HCT116 (cell line): ENCODE results near the gene CRTC3. TPM values are rescaled to one million over a fixed set of nuclear protein-coding genes. Genes with fewer than 3 reads are reported as not detected.

Experiments used
- ATAC-seq: fragments of 200-7000 bp; cut with Tn5 transposase; 2 replicates; pipeline ENCODE4 v1.9.1; 2020; ENCODE audit warnings: mild to moderate bottlenecking, moderate library complexity
- BruUV-seq: library from RNA; stranded (reverse); fragments of 400-500 nt; replicated peaks from 2 replicates; lab custom pipeline; 2021; lab: Mats Ljungman, UMichigan
- CTCF ChIA-PET: fragments of 300-600 bp; sonication (Branson Sonifier 250); formaldehyde crosslinking; loops from one replicate; lab custom pipeline; 2021; ENCODE audit warnings: antibody characterized with exemption; lab: Charles Lee
- POLR2A ChIA-PET: fragments of 300-600, 350-600 bp; sonication (Branson Sonifier 250); formaldehyde crosslinking; loops from one replicate; lab custom pipeline; 2021; ENCODE audit warnings: antibody characterized with exemption; lab: Charles Lee
- RAD21 ChIA-PET, 2 experiments: fragments of 300-600 bp; sonication (Branson Sonifier 250); formaldehyde crosslinking; loops; one replicate each; lab custom pipeline; 2023; ENCODE audit warnings: low total read pairs in 2 of 2; ENCODE audit not compliant: uncharacterized antibody in 2 of 2, unreplicated experiment in 2 of 2, low non-redundant PET in 1 of 2; lab: Charles Lee
- DNase-seq: peaks from one replicate; pipeline ENCODE4 v3.0.0-alpha.2; 2010; ENCODE audit warnings: low read depth, low spot score
- H2AFZ ChIP-seq: fragments of 200-600 bp; shearing (Covaris generic), sonication (generic); 2 replicates; pipeline ENCODE4 v1.6.1; 2017; ENCODE audit warnings: low read depth, mixed run types, mixed read lengths, antibody characterized with exemption, low read length; ENCODE audit not compliant: poor library complexity, severe bottlenecking
- H3K27ac ChIP-seq: 2 replicates; pipeline ENCODE4 v1.5.1; 2012; ENCODE audit warnings: low read depth, low read length
- H3K27me3 ChIP-seq: fragments of 200-600 bp; sonication (generic); 2 replicates; pipeline ENCODE4 v1.6.1; 2016; ENCODE audit warnings: mixed run types, low read length, mixed read lengths; ENCODE audit not compliant: insufficient read depth
- H3K36me3 ChIP-seq, 2 experiments: fragments of 200-500 bp in 1 of 2; fragments of 200-600 bp in 1 of 2; sonication (Bioruptor generic) in 1 of 2; sonication (generic) in 1 of 2; 2 replicates each; pipeline versions ENCODE4 v1.5.1 to v1.6.1; 2014 to 2016; ENCODE audit warnings: low read length in 2 of 2, inconsistent platforms in 1 of 2, mixed read lengths in 1 of 2, mixed run types in 1 of 2; ENCODE audit not compliant: insufficient read depth in 2 of 2, control insufficient read depth in 1 of 2
- H3K4me1 ChIP-seq, 2 experiments: fragments of 200-600 bp in 1 of 2; sonication (generic) in 1 of 2; 2 replicates each; pipeline versions ENCODE4 v1.5.1 to v1.6.1; 2012 to 2017; ENCODE audit warnings: low read length in 2 of 2, inconsistent platforms in 1 of 2, mild to moderate bottlenecking in 1 of 2, mixed read lengths in 1 of 2, mixed run types in 1 of 2, moderate library complexity in 1 of 2; ENCODE audit not compliant: insufficient read depth in 2 of 2, control insufficient read depth in 1 of 2
- H3K4me2 ChIP-seq: fragments of 200-600 bp; sonication (generic); 2 replicates; pipeline ENCODE4 v1.6.1; 2017; ENCODE audit warnings: mixed run types, low read length, mixed read lengths
- H3K4me3 ChIP-seq, 2 experiments: fragments of 200-600 bp in 1 of 2; sonication (generic) in 1 of 2; replicated peaks in 1 of 2; 2 replicates each; pipeline ENCODE4 v1.5.1; 2011 to 2016; ENCODE audit warnings: low read length in 2 of 2, control low read depth in 1 of 2, low read depth in 1 of 2, mild to moderate bottlenecking in 1 of 2, mixed read lengths in 1 of 2, mixed run types in 1 of 2
- H3K79me2 ChIP-seq: fragments of 200-600 bp; sonication (generic); 2 replicates; pipeline ENCODE4 v1.6.1; 2017; ENCODE audit warnings: mild to moderate bottlenecking, mixed run types, low read length, moderate library complexity, mixed read lengths; ENCODE audit not compliant: insufficient read depth
- H3K9ac ChIP-seq: fragments of 200-600 bp; sonication (generic); 2 replicates; pipeline ENCODE4 v1.6.1; 2016; ENCODE audit warnings: low read length, mixed read lengths
- H3K9me2 ChIP-seq: fragments of 200-600 bp; sonication (generic), shearing (Covaris generic); 2 replicates; pipeline ENCODE4 v1.6.1; 2017; ENCODE audit warnings: mixed run types, mild to moderate bottlenecking, moderate library complexity; ENCODE audit not compliant: insufficient read depth
- H3K9me3 ChIP-seq, 2 experiments: fragments of 200-500 bp in 1 of 2; fragments of 200-600 bp in 1 of 2; sonication (Bioruptor generic) in 1 of 2; sonication (generic) in 1 of 2; 2 replicates each; pipeline ENCODE4 v1.6.1; 2014 to 2017; ENCODE audit warnings: low read length in 2 of 2, mixed read lengths in 2 of 2, inconsistent platforms in 1 of 2, low read depth in 1 of 2, mild to moderate bottlenecking in 1 of 2, mixed run types in 1 of 2, moderate library complexity in 1 of 2; ENCODE audit not compliant: control insufficient read depth in 1 of 2, insufficient read depth in 1 of 2
- H4K20me1 ChIP-seq: fragments of 200-600 bp; sonication (generic), shearing (Covaris generic); 2 replicates; pipeline ENCODE4 v1.6.1; 2017; ENCODE audit warnings: mixed run types, mild to moderate bottlenecking, moderate library complexity; ENCODE audit not compliant: insufficient read depth
- ELF1 ChIP-seq: IDR thresholded peaks from 2 replicates; pipeline ENCODE4 v1.6.1; 2012; ENCODE audit warnings: low read depth, borderline replicate concordance
- EZH2phosphoT487 ChIP-seq: fragments of 200-600 bp; IDR thresholded peaks from 2 replicates; pipeline ENCODE4 v1.6.1; 2018; ENCODE audit warnings: antibody characterized with exemption, borderline replicate concordance
- JUND ChIP-seq: IDR thresholded peaks from 2 replicates; pipeline ENCODE4 v1.6.1; 2012
- POLR2AphosphoS5 ChIP-seq: IDR thresholded peaks from 2 replicates; pipeline ENCODE4 v1.6.1; 2011; ENCODE audit warnings: mild to moderate bottlenecking, low read depth, low read length, moderate library complexity
- RAD21 ChIP-seq: IDR thresholded peaks from 2 replicates; pipeline ENCODE4 v1.6.1; 2012; ENCODE audit warnings: low read depth, mild to moderate bottlenecking
- ZNF274 ChIP-seq: fragments of 200-500 bp; sonication (Bioruptor generic); IDR thresholded peaks from 2 replicates; pipeline ENCODE4 v1.6.1; 2014; ENCODE audit warnings: mild to moderate bottlenecking, low read depth, low read length, inconsistent platforms
- intact Hi-C: fragments of 100-400 bp; cut with micrococcal nuclease; formaldehyde crosslinking; loops from 2 replicates; pipeline ENCODE4 v1.10.0; 2022
- total RNA-seq: library from RNA; stranded (reverse); gene quantifications from one replicate; pipeline ENCODE4 v1.2.1, GENCODE V29; 2021; ENCODE audit not compliant: unreplicated experiment
- TF ChIP-seq, protein P1 (sequence below): IDR thresholded peaks from 2 replicates; pipeline ENCODE4 v1.6.1; 2012
- TF ChIP-seq, protein P2 (sequence below): IDR thresholded peaks from 2 replicates; pipeline ENCODE4 v1.6.1; 2011; ENCODE audit warnings: mild to moderate bottlenecking, low read length, moderate library complexity; ENCODE audit not compliant: insufficient replicate concordance; ENCODE audit errors: extremely low read depth
- TF ChIP-seq, protein P3 (sequence below): IDR thresholded peaks from 2 replicates; pipeline ENCODE4 v1.6.1; 2012
- TF ChIP-seq, protein P4 (sequence below): IDR thresholded peaks from 2 replicates; pipeline ENCODE4 v1.6.1; 2012; ENCODE audit warnings: low read depth

The CRTC3 gene
- total RNA-seq, 1 experiment from 2014 or later: 20.7 TPM

DNA sequence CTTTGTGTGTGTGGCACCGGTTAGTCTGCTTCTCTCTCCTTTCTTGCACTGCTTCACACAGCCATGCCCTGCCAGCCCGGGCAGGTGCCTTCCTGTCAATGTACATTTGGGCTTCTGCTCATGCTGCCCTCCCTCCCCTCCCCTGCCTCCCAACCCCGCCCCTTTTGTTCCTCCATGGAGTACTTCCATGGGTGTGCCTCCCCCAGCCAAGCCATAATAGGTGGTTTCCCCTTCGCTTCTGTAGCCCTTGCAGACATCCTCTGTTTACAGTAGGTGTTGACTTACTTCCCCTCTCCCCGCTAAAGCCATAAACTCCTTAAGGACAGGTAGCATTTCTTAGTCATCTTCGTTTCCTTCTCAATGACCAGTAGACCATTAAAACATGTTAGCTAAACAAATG lies 31.8 kb upstream of the CRTC3 start:
- DNase-seq (no peak), ATAC-seq (no peak)
- intact Hi-C loops: no loop called here
- CTCF ChIA-PET: no interaction called here
- no peaks in the 10 kb centered on the region for H3K79me2 ChIP-seq
- no peaks in the 10 kb centered on the region for H3K9me3 ChIP-seq
- TF ChIP-seq RAD21 (no peak), POLR2AphosphoS5 (no peak), ELF1 (no peak), ZNF274 (no peak), EZH2phosphoT487 (no peak), JUND (no peak)
- TF ChIP-seq, protein P1, sequence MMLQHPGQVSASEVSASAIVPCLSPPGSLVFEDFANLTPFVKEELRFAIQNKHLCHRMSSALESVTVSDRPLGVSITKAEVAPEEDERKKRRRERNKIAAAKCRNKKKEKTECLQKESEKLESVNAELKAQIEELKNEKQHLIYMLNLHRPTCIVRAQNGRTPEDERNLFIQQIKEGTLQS: no peak
- TF ChIP-seq, protein P2, sequence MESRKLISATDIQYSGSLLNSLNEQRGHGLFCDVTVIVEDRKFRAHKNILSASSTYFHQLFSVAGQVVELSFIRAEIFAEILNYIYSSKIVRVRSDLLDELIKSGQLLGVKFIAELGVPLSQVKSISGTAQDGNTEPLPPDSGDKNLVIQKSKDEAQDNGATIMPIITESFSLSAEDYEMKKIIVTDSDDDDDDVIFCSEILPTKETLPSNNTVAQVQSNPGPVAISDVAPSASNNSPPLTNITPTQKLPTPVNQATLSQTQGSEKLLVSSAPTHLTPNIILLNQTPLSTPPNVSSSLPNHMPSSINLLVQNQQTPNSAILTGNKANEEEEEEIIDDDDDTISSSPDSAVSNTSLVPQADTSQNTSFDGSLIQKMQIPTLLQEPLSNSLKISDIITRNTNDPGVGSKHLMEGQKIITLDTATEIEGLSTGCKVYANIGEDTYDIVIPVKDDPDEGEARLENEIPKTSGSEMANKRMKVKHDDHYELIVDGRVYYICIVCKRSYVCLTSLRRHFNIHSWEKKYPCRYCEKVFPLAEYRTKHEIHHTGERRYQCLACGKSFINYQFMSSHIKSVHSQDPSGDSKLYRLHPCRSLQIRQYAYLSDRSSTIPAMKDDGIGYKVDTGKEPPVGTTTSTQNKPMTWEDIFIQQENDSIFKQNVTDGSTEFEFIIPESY: no peak
- TF ChIP-seq, protein P3, sequence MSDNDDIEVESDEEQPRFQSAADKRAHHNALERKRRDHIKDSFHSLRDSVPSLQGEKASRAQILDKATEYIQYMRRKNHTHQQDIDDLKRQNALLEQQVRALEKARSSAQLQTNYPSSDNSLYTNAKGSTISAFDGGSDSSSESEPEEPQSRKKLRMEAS: no peak
- TF ChIP-seq, protein P4, sequence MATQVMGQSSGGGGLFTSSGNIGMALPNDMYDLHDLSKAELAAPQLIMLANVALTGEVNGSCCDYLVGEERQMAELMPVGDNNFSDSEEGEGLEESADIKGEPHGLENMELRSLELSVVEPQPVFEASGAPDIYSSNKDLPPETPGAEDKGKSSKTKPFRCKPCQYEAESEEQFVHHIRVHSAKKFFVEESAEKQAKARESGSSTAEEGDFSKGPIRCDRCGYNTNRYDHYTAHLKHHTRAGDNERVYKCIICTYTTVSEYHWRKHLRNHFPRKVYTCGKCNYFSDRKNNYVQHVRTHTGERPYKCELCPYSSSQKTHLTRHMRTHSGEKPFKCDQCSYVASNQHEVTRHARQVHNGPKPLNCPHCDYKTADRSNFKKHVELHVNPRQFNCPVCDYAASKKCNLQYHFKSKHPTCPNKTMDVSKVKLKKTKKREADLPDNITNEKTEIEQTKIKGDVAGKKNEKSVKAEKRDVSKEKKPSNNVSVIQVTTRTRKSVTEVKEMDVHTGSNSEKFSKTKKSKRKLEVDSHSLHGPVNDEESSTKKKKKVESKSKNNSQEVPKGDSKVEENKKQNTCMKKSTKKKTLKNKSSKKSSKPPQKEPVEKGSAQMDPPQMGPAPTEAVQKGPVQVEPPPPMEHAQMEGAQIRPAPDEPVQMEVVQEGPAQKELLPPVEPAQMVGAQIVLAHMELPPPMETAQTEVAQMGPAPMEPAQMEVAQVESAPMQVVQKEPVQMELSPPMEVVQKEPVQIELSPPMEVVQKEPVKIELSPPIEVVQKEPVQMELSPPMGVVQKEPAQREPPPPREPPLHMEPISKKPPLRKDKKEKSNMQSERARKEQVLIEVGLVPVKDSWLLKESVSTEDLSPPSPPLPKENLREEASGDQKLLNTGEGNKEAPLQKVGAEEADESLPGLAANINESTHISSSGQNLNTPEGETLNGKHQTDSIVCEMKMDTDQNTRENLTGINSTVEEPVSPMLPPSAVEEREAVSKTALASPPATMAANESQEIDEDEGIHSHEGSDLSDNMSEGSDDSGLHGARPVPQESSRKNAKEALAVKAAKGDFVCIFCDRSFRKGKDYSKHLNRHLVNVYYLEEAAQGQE: no peak
- BruUV-seq: no TSS peak
- RAD21 ChIA-PET: no interaction called here
- no peaks in the 10 kb centered on the region for H3K4me1 ChIP-seq
- no peak overlapping the region for H3K27ac ChIP-seq
- H2AFZ ChIP-seq: no peak overlapping the region
- H3K4me3 ChIP-seq: no peak overlapping the region
- H3K36me3 ChIP-seq: peaks cover 24 to 47% of the 10 kb centered on the region in 2 experiments; a peak in 3 of 4 replicates
- no peak overlapping the region for H3K9ac ChIP-seq
- H3K27me3 ChIP-seq: no peaks in the 10 kb centered on the region
- no peaks in the 10 kb centered on the region for H4K20me1 ChIP-seq
- H3K4me2 ChIP-seq: no peak overlapping the region
- no peaks in the 10 kb centered on the region for H3K9me2 ChIP-seq
- POLR2A ChIA-PET: no interaction called here
